ENCODE measurements around the gene LRG1.

LRG1 gene

GRCh38 chr19:4578552-4579248 is 38.9 kb upstream of the LRG1 start:
- no peak overlapping the region for H3K27ac ChIP-seq
- peaks cover 0 to 98% of the 10 kb centered on the region in 2 donors for H3K27me3 ChIP-seq
- H3K4me3 ChIP-seq: no peak overlapping the region
- no peaks in the 10 kb centered on the region for H3K36me3 ChIP-seq
- no peak for TF ChIP-seq CTCF (IDR thresholded peaks at IDR 0.05)
- intact Hi-C loops (cut with DNase I; ENCODE audit: low total_unique reads): loop anchor here (5.0 kb wide), 1 partner anchor 59 kb away; the partner anchor contains the start of gene TNFAIP8L1
- H3K9me3 ChIP-seq: no peaks in the 10 kb centered on the region
- no peak for DNase-seq
- H3K4me1 ChIP-seq: peaks cover 0 to 25% (median 10%) of the 10 kb centered on the region in 4 donors

GRCh38 chr19:4577020-4577782 is 37.4 kb upstream of the LRG1 start:
- Histone ChIP-seq H3K27ac (no peak overlapping the region), H3K36me3 (no peaks in the 10 kb centered on the region), H3K27me3 (peaks cover 0 to 98% of the 10 kb centered on the region in 2 donors), H3K4me3 (no peak overlapping the region), H3K9me3 (no peaks in the 10 kb centered on the region), H3K4me1 (peaks cover 0 to 25% (median 10%) of the 10 kb centered on the region in 4 donors)
- intact Hi-C loops (cut with DNase I; ENCODE audit: low total_unique reads): loop anchor here (5.0 kb wide), 1 partner anchor 60 kb away; the partner anchor contains the start of gene TNFAIP8L1
- DNase-seq: no peak
- TF ChIP-seq CTCF (IDR thresholded peaks at IDR 0.05): no peak

- no peaks in the 10 kb centered on the region for H3K36me3 ChIP-seq
- no peak overlapping the region for H3K4me3 ChIP-seq
- TF ChIP-seq CTCF (IDR thresholded peaks at IDR 0.05): peak; percentile 42 to 49
- peaks cover 0 to 25% (median 10%) of the 10 kb centered on the region in 4 donors for H3K4me1 ChIP-seq
- peaks cover 0 to 95% of the 10 kb centered on the region in 2 donors for H3K27me3 ChIP-seq
- no peaks in the 10 kb centered on the region for H3K9me3 ChIP-seq
- peak in 1 of 2 donors; percentile 51 for DNase-seq
- no peak overlapping the region for H3K27ac ChIP-seq
- intact Hi-C loops (cut with DNase I; ENCODE audit: low total_unique reads): loop anchor here (5.0 kb wide), 1 partner anchor 61 kb away; the partner anchor contains the start of gene TNFAIP8L1
Observed at GRCh38 chr19:4576016-4576933, 36.4 kb upstream of the LRG1 start.

GRCh38 chr19:4575267-4576015 is 35.6 kb upstream of the LRG1 start:
- TF ChIP-seq CTCF (IDR thresholded peaks at IDR 0.05): no peak

More at GRCh38 chr19:4575267-4576015, 35.6 kb upstream of the LRG1 start:
- intact Hi-C loops (cut with DNase I; ENCODE audit: low total_unique reads): loop anchor here (5.0 kb wide), 1 partner anchor 62 kb away; the partner anchor contains the start of gene TNFAIP8L1
- no peak overlapping the region for H3K27ac ChIP-seq
- H3K4me1 ChIP-seq: peaks cover 0 to 17% (median 7%) of the 10 kb centered on the region in 4 donors
- peaks cover 0 to 95% of the 10 kb centered on the region in 2 donors for H3K27me3 ChIP-seq
- H3K4me3 ChIP-seq: no peak overlapping the region
- no peaks in the 10 kb centered on the region for H3K9me3 ChIP-seq
- no peaks in the 10 kb centered on the region for H3K36me3 ChIP-seq
- DNase-seq: peak in 1 of 2 donors; percentile 28

All from tibial artery (tissue), 4 donors.